Measurements from ENCODE around the gene ZNF391. TPM values are rescaled to one million over a fixed set of nuclear protein-coding genes. Genes with fewer than 3 reads are reported as not detected.
"Not testable (repeated sequence)": the region's sequence is repeated elsewhere in the genome, so short reads cannot be mapped to it uniquely, and the experiment has no call there.

The ZNF391 gene
- total RNA-seq = 1 to 10 TPM in 1 of 2 experiments, under 1 TPM in 1; 0.73 to 1.3 TPM

- peak; percentile 94 for ATAC-seq
- Mint-ChIP-seq H3K27me3 (peaks cover 12% of the 10 kb centered on the region), H3K27ac (peak within 1 kb of the TSS; percentile 89), H3K9me3 (ENCODE audit: low read depth) (peaks cover 6% of the 10 kb centered on the region), H3K36me3 (peaks cover 4% of the 10 kb centered on the region), H3K4me3 (peak within 1 kb of the TSS; percentile 97), H3K4me1 (peaks cover 17% of the 10 kb centered on the region)
- DNase-seq = peak; percentile 77
- CTCF ChIA-PET = interaction anchor here (1.0 to 1.5 kb wide), 3 partner anchors 76 to 211 kb away, joined by 3 to 4 read pairs (median 3); partner anchors contain the start of gene POM121L2
These were observed at the start of gene ZNF391 for GRCh38 chr6:27388293-27389197. Gene ZNF391 (plus strand): TSS chr6:27388759. CDS start chr6:27400371, 11,612 bp downstream.

GRCh38 chr6:27352850-27353249 is 35.7 kb upstream of the ZNF391 start:
- peaks cover 9% of the 10 kb centered on the region for H3K9me3 Mint-ChIP-seq (ENCODE audit: low read depth)
- H3K4me1 Mint-ChIP-seq = no peaks in the 10 kb centered on the region
- DNase-seq (no peak), ATAC-seq (no peak)
- peaks cover 2% of the 10 kb centered on the region for H3K36me3 Mint-ChIP-seq
- no peaks in the 10 kb centered on the region for H3K27me3 Mint-ChIP-seq
- CTCF ChIA-PET = no interaction called here
- no peak overlapping the region for H3K27ac Mint-ChIP-seq
- H3K4me3 Mint-ChIP-seq = no peak overlapping the region

- Mint-ChIP-seq H3K4me1 (no peaks in the 10 kb centered on the region), H3K9me3 (ENCODE audit: low read depth) (peaks cover 34% of the 10 kb centered on the region), H3K27me3 (no peaks in the 10 kb centered on the region), H3K4me3 (no peak overlapping the region), H3K27ac (no peak overlapping the region), H3K36me3 (no peaks in the 10 kb centered on the region)
- no peak for DNase-seq
- no peak for ATAC-seq
- CTCF ChIA-PET = no interaction called here
These were observed 29.8 kb upstream of the ZNF391 start for GRCh38 chr6:27358786-27359185.

GRCh38 chr6:27359231-27359630 is 29.3 kb upstream of the ZNF391 start:
- Mint-ChIP-seq H3K36me3 (no peaks in the 10 kb centered on the region), H3K27ac (no peak overlapping the region), H3K9me3 (ENCODE audit: low read depth) (peaks cover 34% of the 10 kb centered on the region), H3K27me3 (no peaks in the 10 kb centered on the region), H3K4me3 (no peak overlapping the region), H3K4me1 (no peaks in the 10 kb centered on the region)
- DNase-seq = no peak
- ATAC-seq = no peak
- CTCF ChIA-PET = no interaction called here

- Mint-ChIP-seq H3K27ac (no peak overlapping the region), H3K27me3 (no peaks in the 10 kb centered on the region), H3K36me3 (peaks cover 1% of the 10 kb centered on the region), H3K4me1 (no peaks in the 10 kb centered on the region), H3K4me3 (no peak overlapping the region), H3K9me3 (ENCODE audit: low read depth) (peaks cover 15% of the 10 kb centered on the region)
- ATAC-seq (no peak), DNase-seq (no peak)
- CTCF ChIA-PET = no interaction called here
These were observed 20.4 kb upstream of the ZNF391 start for GRCh38 chr6:27368202-27368601.

GRCh38 chr6:27370391-27370790 is 18.2 kb upstream of the ZNF391 start:
- no peak overlapping the region for H3K4me3 Mint-ChIP-seq

GRCh38 chr6:27374824-27375612 is 13.5 kb upstream of the ZNF391 start:
- peaks cover 15% of the 10 kb centered on the region for H3K4me1 Mint-ChIP-seq
- DNase-seq = peak; percentile 82
- peak overlapping the region; percentile 43 for H3K27ac Mint-ChIP-seq
- peaks cover 2% of the 10 kb centered on the region for H3K9me3 Mint-ChIP-seq (ENCODE audit: low read depth)
- peaks cover 6% of the 10 kb centered on the region for H3K36me3 Mint-ChIP-seq
- peak; percentile 98 for ATAC-seq
- CTCF ChIA-PET = no interaction called here
- H3K4me3 Mint-ChIP-seq = peak overlapping the region; percentile 70
- H3K27me3 Mint-ChIP-seq = no peaks in the 10 kb centered on the region

More at GRCh38 chr6:27370391-27370790, 18.2 kb upstream of the ZNF391 start:
- peaks cover 15% of the 10 kb centered on the region for H3K9me3 Mint-ChIP-seq (ENCODE audit: low read depth)
- DNase-seq (no peak), ATAC-seq (no peak)
- peaks cover 10% of the 10 kb centered on the region for H3K4me1 Mint-ChIP-seq
- no peaks in the 10 kb centered on the region for H3K27me3 Mint-ChIP-seq
- no peak overlapping the region for H3K27ac Mint-ChIP-seq
- H3K36me3 Mint-ChIP-seq = peaks cover 3% of the 10 kb centered on the region
- CTCF ChIA-PET = no interaction called here

GRCh38 chr6:27375613-27376079 is 12.9 kb upstream of the ZNF391 start:
- H3K4me3 Mint-ChIP-seq = no peak overlapping the region
- peak overlapping the region; percentile 40 for H3K27ac Mint-ChIP-seq
- CTCF ChIA-PET = no interaction called here
- peaks cover 2% of the 10 kb centered on the region for H3K9me3 Mint-ChIP-seq (ENCODE audit: low read depth)
- no peak for ATAC-seq
- peaks cover 15% of the 10 kb centered on the region for H3K4me1 Mint-ChIP-seq
- H3K36me3 Mint-ChIP-seq = peaks cover 6% of the 10 kb centered on the region
- H3K27me3 Mint-ChIP-seq = no peaks in the 10 kb centered on the region
- no peak for DNase-seq

- H3K4me3 Mint-ChIP-seq; H3K27me3 Mint-ChIP-seq; CTCF ChIA-PET; DNase-seq; H3K27ac Mint-ChIP-seq; H3K9me3 Mint-ChIP-seq (ENCODE audit: low read depth); ATAC-seq: not testable (repeated sequence)
- Mint-ChIP-seq H3K36me3 (peaks cover 10% of the 10 kb centered on the region), H3K4me1 (peaks cover 15% of the 10 kb centered on the region)
These were observed 10.2 kb upstream of the ZNF391 start for GRCh38 chr6:27378406-27378805.

- CTCF ChIA-PET = not testable (repeated sequence)
These were observed 7.6 kb upstream of the ZNF391 start for GRCh38 chr6:27381001-27381400.

GRCh38 chr6:27383011-27383410 is 5.5 kb upstream of the ZNF391 start:
- CTCF ChIA-PET = no interaction called here
- DNase-seq (no peak), ATAC-seq (no peak)
- Mint-ChIP-seq H3K4me3 (no peak overlapping the region), H3K27ac (no peak overlapping the region), H3K4me1 (peaks cover 2% of the 10 kb centered on the region), H3K36me3 (peaks cover 4% of the 10 kb centered on the region), H3K27me3 (peaks cover 14% of the 10 kb centered on the region), H3K9me3 (ENCODE audit: low read depth) (peaks cover 9% of the 10 kb centered on the region)

More at GRCh38 chr6:27381001-27381400, 7.6 kb upstream of the ZNF391 start:
- not testable (repeated sequence) for ATAC-seq; H3K4me3 Mint-ChIP-seq; H3K36me3 Mint-ChIP-seq; H3K27me3 Mint-ChIP-seq; H3K9me3 Mint-ChIP-seq (ENCODE audit: low read depth); H3K27ac Mint-ChIP-seq; H3K4me1 Mint-ChIP-seq; DNase-seq

GRCh38 chr6:27383481-27383880 is 5.1 kb upstream of the ZNF391 start:
- no peak for ATAC-seq
- no peak overlapping the region for H3K4me3 Mint-ChIP-seq
- H3K27ac Mint-ChIP-seq = no peak overlapping the region
- peaks cover 4% of the 10 kb centered on the region for H3K36me3 Mint-ChIP-seq
- H3K4me1 Mint-ChIP-seq = peaks cover 6% of the 10 kb centered on the region
- H3K9me3 Mint-ChIP-seq (ENCODE audit: low read depth) = peaks cover 9% of the 10 kb centered on the region
- no peak for DNase-seq
- CTCF ChIA-PET = no interaction called here
- peaks cover 14% of the 10 kb centered on the region for H3K27me3 Mint-ChIP-seq

- no peaks in the 10 kb centered on the region for H3K27me3 Mint-ChIP-seq
- DNase-seq (no peak), ATAC-seq (no peak)
- H3K27ac Mint-ChIP-seq = no peak overlapping the region
- H3K9me3 Mint-ChIP-seq (ENCODE audit: low read depth) = peaks cover 10% of the 10 kb centered on the region
- H3K36me3 Mint-ChIP-seq = peaks cover 17% of the 10 kb centered on the region
- H3K4me3 Mint-ChIP-seq = no peak overlapping the region
- peaks cover 17% of the 10 kb centered on the region for H3K4me1 Mint-ChIP-seq
- CTCF ChIA-PET = no interaction called here
These were observed 4.1 kb downstream of the ZNF391 start for GRCh38 chr6:27392623-27393022.
